Measurements from ENCODE around the gene EHHADH.
"Not testable (repeated sequence)": the region's sequence is repeated elsewhere in the genome, so short reads cannot be mapped to it uniquely, and the experiment has no call there.

The EHHADH gene

DNA sequence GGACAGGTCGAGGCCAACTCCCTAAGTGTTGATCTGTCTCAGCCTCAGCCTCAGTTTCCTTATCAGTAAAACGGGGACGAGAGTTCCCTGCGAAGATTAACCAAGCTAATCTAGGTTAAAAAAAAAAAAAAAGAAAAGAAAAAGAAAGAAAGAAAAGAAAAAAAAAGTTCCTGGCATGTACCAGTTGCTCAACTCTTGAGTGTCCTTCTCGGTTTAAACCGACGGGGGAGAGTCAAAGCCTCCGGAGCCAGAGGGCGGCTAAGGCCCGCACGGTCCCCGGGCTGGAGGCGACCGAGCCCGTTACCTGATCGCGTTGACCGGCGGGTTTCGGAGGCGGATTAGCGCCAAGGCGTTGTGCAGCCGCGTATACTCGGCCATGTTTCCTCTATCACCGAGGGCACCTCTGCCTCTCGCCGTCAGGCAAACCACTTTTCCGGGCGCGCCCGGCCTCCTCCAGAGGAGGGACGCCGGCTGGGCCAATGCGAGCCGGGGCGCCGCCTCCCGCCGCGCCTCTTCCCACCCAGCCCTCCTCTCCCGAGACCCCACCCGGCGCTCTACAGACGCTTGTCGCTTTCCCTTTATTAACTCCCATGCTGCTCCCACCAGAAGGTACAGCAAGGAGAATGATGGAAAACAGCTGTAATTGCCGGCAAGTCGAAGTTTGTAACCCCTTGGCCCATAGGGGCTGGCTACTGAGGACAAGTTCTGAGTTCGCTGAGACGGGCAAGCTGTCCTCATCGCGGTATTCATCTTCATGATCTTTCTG, at the start of gene EHHADH:
Gene EHHADH, minus strand, starts transcription at position 405 of the 766 bp plus-strand sequence. Its CDS starts 27 bp downstream, at position 378.
- peak; percentile 60 for DNase-seq

- DNase-seq, result not testable (repeated sequence)
These were observed 46.1 kb upstream of the EHHADH start for GRCh38 chr3:185299918-185300426.

DNA sequence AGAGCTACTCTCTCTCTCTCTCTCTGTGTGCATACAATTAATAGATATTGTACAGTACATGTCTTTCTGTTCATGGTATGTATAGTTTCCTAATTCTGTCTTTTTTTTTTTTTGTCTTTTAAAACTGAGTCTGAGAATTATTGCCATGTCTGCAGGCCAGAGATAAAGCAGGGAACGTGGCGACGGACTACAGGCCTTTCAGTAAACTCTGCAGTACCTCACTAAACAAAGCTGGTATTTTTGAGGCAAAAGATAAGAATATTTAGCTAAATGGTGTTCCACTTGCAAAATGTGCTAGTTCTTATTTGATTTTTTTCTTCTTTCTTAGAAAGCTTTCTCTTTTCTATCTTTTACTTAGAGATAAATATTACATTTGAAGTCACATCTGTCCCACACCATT, 44.0 kb upstream of the EHHADH start:
- DNase-seq, result no peak

- DNase-seq, result no peak
These were observed 38.4 kb upstream of the EHHADH start for GRCh38 chr3:185292238-185292637.

DNA sequence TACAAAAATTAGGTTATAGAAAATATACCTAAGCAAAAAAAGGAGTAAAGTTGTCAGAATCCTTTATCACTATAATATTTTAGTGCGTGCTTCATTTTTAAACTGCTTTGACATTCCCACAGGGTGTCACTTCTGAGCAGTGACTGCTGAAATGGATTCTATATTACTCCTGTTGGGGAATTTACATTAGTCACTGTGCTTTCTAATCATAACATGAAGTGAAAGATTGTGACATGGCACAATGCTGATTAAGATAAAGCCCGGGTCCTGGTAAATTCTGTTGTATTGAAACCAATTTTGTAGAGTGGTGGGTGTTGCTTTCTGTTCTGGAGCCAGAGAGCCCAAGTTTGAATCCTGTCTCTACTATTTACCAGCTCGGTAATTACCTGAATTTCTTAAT, 36.4 kb upstream of the EHHADH start:
- DNase-seq, result no peak

DNA sequence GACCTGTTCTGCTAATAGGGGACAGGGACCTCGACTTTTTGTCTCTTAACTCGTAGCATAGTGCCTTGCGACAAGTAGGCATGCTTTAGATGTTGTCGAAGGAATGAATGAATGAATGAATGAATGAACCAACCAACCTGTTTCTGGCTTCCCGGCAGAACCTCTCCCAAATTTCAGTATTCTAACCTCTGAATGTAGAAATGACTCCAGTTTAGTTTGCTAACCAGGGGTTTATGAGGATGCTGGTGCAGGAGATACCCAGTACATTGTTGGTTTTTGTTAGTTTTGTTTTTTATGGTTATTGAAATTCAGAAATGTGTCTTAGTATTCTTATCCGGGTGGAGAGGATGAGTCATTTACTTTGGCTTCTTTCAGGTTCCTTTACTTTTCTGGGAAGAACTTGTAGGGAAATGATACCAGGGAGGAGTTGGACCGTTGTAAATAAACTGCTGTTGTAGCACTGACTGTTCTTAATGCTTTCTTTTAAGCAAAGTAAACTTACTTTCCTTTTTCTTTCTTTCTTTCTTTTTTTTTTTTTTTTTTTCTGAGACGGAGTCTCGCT, 29.6 kb upstream of the EHHADH start:
- no peak for DNase-seq

DNA sequence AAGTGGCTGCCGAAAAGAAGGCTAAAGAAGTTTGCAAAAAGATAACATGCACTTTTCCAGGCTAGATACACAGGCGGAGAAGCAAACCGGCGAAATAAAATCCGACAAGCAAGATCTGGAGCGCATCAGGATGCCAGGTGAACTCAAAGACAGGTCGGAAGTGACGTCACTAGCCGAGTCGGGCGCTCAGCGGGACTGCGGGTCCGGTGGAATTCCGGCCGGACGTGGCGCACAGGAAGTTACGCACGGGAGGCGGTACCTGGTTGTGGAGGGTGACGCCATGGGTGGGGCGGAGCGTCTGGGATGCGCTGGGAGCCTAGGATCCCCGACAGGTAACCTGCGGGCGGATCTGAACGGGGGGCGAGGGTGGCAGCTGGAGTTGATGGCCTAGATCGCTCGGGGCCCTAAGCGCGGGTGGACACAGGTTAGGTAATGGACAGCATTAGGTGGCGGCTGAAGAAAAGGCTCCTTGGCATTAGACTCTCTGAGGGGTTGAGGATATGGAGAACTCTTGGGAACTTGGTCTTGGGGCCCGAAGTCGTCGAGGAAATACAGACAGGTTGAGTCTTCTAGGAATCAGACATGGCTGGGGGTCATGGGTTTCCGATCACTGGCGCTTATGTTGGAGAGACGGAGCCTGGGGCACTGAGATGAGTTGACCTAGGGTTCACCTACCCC, 29.0 kb upstream of the EHHADH start:
- DNase-seq, result peak; percentile 97

- peak; percentile 34 for DNase-seq
These were observed 26.9 kb upstream of the EHHADH start for GRCh38 chr3:185280572-185281365.

DNA sequence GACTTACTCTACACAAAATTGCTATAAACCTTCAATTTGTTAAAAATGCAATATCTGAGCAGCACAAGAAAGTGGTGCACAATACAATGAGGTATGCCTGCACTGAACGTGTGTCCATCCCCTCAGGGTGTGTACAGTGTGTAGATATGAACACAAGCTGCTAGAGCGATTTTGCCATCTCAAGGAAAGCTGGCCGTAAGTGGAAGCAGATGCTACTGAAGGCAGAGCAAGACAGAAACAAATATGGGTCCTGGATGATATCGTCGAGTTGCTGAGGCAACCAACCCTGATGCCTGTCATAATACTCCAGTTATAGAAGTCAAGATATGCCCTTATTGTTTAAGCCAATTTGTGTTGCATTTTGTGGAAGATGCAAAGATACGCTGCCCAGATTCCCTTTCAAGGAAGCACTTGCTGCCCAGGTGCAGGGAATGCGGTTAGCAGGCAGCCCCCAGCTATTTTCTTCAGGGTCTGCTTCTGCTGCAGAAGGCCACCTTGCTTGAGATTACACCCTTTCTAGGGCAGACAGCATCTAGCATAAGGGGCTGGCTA, 25.8 kb upstream of the EHHADH start:
- DNase-seq, result no peak

DNA sequence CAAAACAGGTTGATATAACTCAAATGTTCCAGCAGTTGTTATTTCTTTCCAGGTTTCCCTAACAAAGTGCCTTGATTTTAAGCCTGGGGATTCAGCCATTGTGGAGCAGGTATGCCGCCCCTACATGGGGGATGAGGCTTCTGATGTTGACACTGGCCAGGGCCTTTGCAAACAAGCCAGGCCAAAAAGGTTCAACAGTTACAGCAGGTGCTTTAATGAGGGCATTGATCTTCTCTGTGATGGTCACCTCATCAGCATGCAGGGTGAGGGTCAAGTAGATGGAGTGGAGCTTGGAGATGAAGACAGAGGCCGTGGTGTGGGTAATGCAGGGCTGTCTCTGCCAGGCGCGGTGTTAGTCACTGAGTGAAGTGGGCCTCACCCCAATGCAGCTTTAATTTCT, 22.6 kb upstream of the EHHADH start:
- no peak for DNase-seq

DNA sequence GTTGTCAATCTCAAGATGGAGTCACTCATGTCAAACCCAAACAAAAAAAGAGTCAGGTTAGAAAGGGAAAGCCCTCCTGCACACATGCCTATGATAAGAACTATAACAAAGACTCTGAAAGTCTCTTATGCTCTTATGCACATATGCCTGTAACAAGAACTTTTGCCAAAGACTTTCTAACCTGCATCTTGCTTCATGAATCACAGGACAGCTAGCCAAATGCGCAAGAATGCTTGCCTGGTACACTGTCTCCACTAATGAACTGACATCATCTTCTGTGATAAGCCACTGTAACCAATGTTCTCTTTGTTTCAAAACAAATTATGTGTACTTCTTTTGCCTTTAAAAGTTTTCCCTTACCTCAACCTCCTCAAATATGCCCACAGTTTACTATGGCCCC, 18.2 kb upstream of the EHHADH start:
- DNase-seq, result no peak

DNA sequence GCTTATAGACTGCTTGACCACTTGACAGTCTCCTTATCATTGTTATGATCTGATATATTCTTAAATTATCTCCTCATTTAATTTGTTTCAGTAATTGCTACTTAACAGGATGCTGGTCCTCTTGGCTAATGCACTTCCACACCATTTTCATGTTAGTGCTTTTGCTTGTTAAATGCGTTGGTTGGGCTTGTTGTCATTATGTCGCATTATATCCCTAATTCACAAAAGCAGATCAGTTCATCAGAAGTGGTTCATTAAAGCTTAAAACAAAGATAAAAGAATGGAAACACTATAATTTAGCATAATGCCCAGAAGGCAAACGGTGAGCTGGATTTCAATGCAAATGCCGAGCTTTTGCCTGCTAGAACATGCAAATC, 17.1 kb upstream of the EHHADH start:
- DNase-seq, result no peak

DNA sequence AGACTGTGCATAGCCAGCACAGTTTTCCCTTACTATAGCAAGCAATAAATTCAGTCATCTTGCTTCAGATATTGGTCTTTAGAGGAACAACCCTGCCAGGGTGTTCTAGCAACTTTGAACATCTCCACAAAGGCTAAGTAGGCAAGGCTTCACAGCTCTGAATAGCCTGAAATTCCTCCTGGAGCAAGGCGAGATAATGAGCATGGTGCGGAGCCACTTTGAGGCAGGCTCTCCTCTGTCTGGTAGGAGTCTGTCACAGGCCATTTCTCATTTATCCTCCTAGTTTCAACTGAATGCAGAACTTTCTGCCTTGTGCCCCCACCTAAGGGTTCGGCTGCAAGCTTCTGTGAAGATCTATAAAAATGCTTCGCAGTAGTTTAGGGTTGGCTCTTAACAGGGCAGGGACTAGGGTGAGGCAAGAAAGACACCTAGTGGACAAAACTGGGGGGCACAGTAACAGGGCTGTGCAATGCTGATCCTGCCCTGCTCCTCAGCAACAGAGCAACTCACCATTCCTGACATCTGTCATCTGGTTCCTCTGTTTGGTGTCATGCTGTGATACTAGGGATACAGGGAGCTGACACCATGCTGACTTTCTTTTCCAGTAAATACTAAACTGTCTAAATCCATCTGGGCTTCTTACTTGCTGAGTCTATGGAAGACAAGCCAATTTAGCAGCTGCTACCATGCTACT, 16.6 kb upstream of the EHHADH start:
- no peak for DNase-seq

GRCh38 chr3:185268194-185268962, 14.5 kb upstream of the EHHADH start:
- DNase-seq, result no peak

DNA sequence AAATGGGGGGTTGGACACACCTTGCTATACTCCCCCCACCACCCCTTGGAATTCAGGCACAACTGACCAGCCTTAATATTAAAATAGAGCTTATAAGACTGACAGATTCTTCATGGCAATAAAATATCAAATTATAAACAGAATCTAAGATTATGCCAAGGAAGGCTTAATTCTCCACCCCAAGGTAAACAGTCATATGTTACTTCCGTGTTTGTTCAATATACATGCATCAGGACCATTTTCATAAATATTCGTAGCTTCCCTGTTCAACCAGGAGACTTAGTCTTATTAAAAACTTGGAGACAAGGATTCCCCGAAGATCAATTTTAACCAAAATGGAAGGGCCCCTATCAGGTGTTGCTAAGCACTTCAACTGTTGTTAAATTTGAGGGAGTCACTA, 13.3 kb upstream of the EHHADH start:
- DNase-seq, result no peak

GRCh38 chr3:185264849-185265553, 11.2 kb upstream of the EHHADH start:
- no peak for DNase-seq

DNA sequence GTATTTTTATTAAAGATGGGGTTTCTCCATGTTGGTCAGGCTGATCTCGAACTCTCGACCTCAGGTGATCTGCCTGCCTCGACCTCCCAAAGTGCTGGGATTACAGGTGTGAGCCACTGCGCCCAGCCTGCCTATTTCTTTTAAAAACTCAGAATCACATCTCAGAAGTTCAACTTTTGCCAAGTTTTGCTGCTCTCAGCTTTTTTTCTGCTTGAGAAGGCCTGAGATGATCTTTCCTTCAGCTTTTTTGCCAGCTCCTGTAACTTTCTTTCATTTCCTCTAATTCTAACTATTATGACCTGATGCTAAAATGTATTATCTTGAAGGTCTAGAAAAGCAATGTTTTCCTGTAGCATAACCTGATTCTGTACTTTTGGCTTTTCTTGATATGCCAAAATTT, 9.6 kb upstream of the EHHADH start:
- DNase-seq, result no peak

DNA sequence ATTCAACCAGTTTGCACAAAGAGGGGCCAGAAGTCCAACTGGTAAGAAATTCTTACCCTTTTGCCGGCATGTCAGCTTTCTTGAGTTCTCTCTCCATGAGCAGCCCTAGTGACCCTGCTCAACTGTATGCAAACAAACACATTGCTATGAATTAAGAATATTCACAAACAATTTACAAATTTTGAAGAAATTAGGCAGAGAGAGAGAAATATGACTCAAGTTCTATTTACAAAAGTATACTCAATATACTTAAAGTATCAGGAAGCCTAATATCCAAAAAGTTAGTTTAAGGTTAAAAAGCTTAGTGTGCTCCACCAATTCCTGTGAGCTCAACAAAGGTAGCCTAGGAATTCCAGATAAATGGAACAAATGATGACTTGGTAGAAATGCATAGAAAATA, 3.5 kb upstream of the EHHADH start:
- DNase-seq, result no peak

GRCh38 chr3:185254799-185255198, 950 bp upstream of the EHHADH start:
- DNase-seq, result no peak

GRCh38 chr3:185253133-185253532, 716 bp downstream of the EHHADH start:
- not testable (repeated sequence) for DNase-seq

- DNase-seq, result no peak
These were observed 2.6 kb downstream of the EHHADH start for GRCh38 chr3:185251272-185251671.

Data from NCI-H510A (cell line).